LNCaP clone FGC (cell line): ENCODE results near the gene SMARCA4.

Source experiments
- DNase-seq: peaks from one replicate; pipeline ENCODE4 v3.0.0-alpha.2; 2011; ENCODE audit warnings: low read depth
- H3K4me3 ChIP-seq: 2 replicates; pipeline ENCODE4 v1.5.1; 2011; ENCODE audit warnings: mild to moderate bottlenecking, low read depth, low read length, control low read depth
- TF ChIP-seq, protein P1 (sequence below): IDR thresholded peaks from 2 replicates; pipeline ENCODE4 v1.5.1; 2012; ENCODE audit warnings: mild to moderate bottlenecking; ENCODE audit not compliant: control insufficient read depth, insufficient read depth; ENCODE audit errors: extremely low read depth

Gene SMARCA4

GRCh38 chr19:11108746-11109145 is 147.9 kb downstream of the SMARCA4 start:
- TF ChIP-seq, protein P1, sequence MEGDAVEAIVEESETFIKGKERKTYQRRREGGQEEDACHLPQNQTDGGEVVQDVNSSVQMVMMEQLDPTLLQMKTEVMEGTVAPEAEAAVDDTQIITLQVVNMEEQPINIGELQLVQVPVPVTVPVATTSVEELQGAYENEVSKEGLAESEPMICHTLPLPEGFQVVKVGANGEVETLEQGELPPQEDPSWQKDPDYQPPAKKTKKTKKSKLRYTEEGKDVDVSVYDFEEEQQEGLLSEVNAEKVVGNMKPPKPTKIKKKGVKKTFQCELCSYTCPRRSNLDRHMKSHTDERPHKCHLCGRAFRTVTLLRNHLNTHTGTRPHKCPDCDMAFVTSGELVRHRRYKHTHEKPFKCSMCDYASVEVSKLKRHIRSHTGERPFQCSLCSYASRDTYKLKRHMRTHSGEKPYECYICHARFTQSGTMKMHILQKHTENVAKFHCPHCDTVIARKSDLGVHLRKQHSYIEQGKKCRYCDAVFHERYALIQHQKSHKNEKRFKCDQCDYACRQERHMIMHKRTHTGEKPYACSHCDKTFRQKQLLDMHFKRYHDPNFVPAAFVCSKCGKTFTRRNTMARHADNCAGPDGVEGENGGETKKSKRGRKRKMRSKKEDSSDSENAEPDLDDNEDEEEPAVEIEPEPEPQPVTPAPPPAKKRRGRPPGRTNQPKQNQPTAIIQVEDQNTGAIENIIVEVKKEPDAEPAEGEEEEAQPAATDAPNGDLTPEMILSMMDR: no peak
- no peak overlapping the region for H3K4me3 ChIP-seq
- no peak for DNase-seq

DNA sequence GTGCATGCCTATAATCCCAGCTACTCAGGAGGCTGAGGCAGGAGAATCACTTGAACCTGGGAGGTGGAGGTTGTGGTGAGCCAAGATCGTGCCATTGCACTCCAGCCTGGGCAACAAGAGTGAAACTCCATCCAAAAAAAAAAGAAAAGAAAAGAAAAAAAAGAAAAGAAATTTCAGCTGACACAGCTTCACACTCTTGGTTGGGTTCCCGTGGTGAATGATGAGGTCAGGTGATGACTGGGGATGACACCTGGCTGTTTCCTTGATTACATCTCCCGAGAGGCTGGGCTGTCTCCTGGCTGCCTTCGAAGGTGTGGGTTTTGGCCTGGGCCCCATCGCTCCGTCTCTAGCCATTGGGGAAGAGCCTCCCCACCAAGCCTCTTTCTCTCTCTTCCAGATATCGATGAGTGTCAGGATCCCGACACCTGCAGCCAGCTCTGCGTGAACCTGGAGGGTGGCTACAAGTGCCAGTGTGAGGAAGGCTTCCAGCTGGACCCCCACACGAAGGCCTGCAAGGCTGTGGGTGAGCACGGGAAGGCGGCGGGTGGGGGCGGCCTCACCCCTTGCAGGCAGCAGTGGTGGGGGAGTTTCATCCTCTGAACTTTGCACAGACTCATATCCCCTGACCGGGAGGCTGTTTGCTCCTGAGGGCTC is 150.4 kb downstream of the SMARCA4 start:
- DNase-seq: no peak
- H3K4me3 ChIP-seq: no peak overlapping the region
- TF ChIP-seq, protein P1: no peak

GRCh38 chr19:11111771-11112144 is 150.9 kb downstream of the SMARCA4 start:
- TF ChIP-seq, protein P1: no peak
- no peak overlapping the region for H3K4me3 ChIP-seq
- no peak for DNase-seq
